ENCODE measurements around the gene ADAP1. TPM values are rescaled to one million over a fixed set of nuclear protein-coding genes. Genes with fewer than 3 reads are reported as not detected.
A peak's percentile ranks its signal among the peaks of the same experiment; 100 is the strongest.

Gene ADAP1
- total RNA-seq, 1 experiment from 2014 or later, result 31.2 TPM

GRCh38 chr7:875051-875450 is 79.4 kb downstream of the ADAP1 start:
- POLR2A ChIA-PET (ENCODE audit: unreplicated experiment), result no interaction called here
- DNase-seq, result no peak
- peaks cover 28% of the 10 kb centered on the region for H3K4me1 ChIP-seq (ENCODE audit: insufficient read depth, low read length)
- BruUV-seq (replicated peaks), result no TSS peak
- H3K9me3 ChIP-seq (ENCODE audit: low read length), result no peaks in the 10 kb centered on the region
- peaks cover 8% of the 10 kb centered on the region; the same call in 1 of the 2 replicates for H3K36me3 ChIP-seq (ENCODE audit: low read depth, low read length)
- no peak overlapping the region for H3K9ac ChIP-seq (ENCODE audit: low read length)
- H4K20me1 ChIP-seq (ENCODE audit: low read length), result peaks cover 14% of the 10 kb centered on the region; the same call in 1 of the 2 replicates
- H3K4me3 ChIP-seq (ENCODE audit: low read length), result no peak overlapping the region
- intact Hi-C loops (cut with micrococcal nuclease), result loop anchor here (10.0 kb wide), 1 partner anchor 350 kb away; no protein-coding TSS in a partner anchor
- TF ChIP-seq EZH2phosphoT487 (IDR thresholded peaks at IDR 0.05; ENCODE audit: borderline replicate concordance, low read length) (no peak), CTCF (conservative IDR thresholded peaks at IDR 0.05; ENCODE audit: low read depth, low read length) (no peak), EZH2 (IDR thresholded peaks at IDR 0.05; ENCODE audit: low read length, unreplicated experiment) (no peak)
- H3K4me2 ChIP-seq (ENCODE audit: low read length), result no peak overlapping the region
- H3F3A ChIP-seq (ENCODE audit: low read length, unreplicated experiment), result peaks cover 6% of the 10 kb centered on the region
- no peaks in the 10 kb centered on the region for H3K9me2 ChIP-seq (replicated peaks; ENCODE audit: low read length)
- H3K27me3 ChIP-seq (ENCODE audit: low read length), result no peaks in the 10 kb centered on the region
- no peak overlapping the region for H2AFZ ChIP-seq (ENCODE audit: low read length)
- CTCF ChIA-PET, result no interaction called here
- no peak for ATAC-seq
- no peak overlapping the region for H3K27ac ChIP-seq (ENCODE audit: low read length)
- H3K79me2 ChIP-seq (ENCODE audit: low read length), result peaks cover 32% of the 10 kb centered on the region

- no peak for TF ChIP-seq EZH2phosphoT487 (IDR thresholded peaks at IDR 0.05; ENCODE audit: borderline replicate concordance, low read length)
- TF ChIP-seq CTCF (conservative IDR thresholded peaks at IDR 0.05; ENCODE audit: low read depth, low read length), result no peak
- TF ChIP-seq EZH2 (IDR thresholded peaks at IDR 0.05; ENCODE audit: low read length, unreplicated experiment), result no peak
- H3K27me3 ChIP-seq (ENCODE audit: low read length), result no peaks in the 10 kb centered on the region
- no peak overlapping the region for H3K4me3 ChIP-seq (ENCODE audit: low read length)
- peaks cover 6% of the 10 kb centered on the region for H3F3A ChIP-seq (ENCODE audit: low read length, unreplicated experiment)
- H3K9me3 ChIP-seq (ENCODE audit: low read length), result no peaks in the 10 kb centered on the region
- ATAC-seq (no peak), DNase-seq (no peak)
- peak overlapping the region; percentile 29; the same call in 1 of the 2 replicates for H3K27ac ChIP-seq (ENCODE audit: low read length)
- ChIA-PET POLR2A (ENCODE audit: unreplicated experiment) (no interaction called here), CTCF (interaction anchor here (0.6 to 1.4 kb wide), 5 partner anchors 28 to 74 kb away, joined by 3 to 14 read pairs (median 5); partner anchors contain the start of gene SUN1)
- H3K9me2 ChIP-seq (replicated peaks; ENCODE audit: low read length), result no peaks in the 10 kb centered on the region
- peaks cover 8% of the 10 kb centered on the region; the same call in 1 of the 2 replicates for H3K36me3 ChIP-seq (ENCODE audit: low read depth, low read length)
- H3K79me2 ChIP-seq (ENCODE audit: low read length), result peaks cover 23% of the 10 kb centered on the region
- intact Hi-C loops (cut with micrococcal nuclease), result loop anchor here (5.0 to 10.0 kb wide), 2 partner anchors 349 to 552 kb away; no protein-coding TSS in a partner anchor
- peaks cover 22% of the 10 kb centered on the region for H3K4me1 ChIP-seq (ENCODE audit: insufficient read depth, low read length)
- H3K4me2 ChIP-seq (ENCODE audit: low read length), result no peak overlapping the region
- BruUV-seq (replicated peaks), result no TSS peak
- H3K9ac ChIP-seq (ENCODE audit: low read length), result peak overlapping the region; percentile 11; the same call in 1 of the 2 replicates
- peaks cover 13% of the 10 kb centered on the region; the same call in 1 of the 2 replicates for H4K20me1 ChIP-seq (ENCODE audit: low read length)
- peak overlapping the region; percentile 56; the same call in 1 of the 2 replicates for H2AFZ ChIP-seq (ENCODE audit: low read length)
Measured at GRCh38 chr7:874031-874749, 80.3 kb downstream of the ADAP1 start.

Measured in PC-3 (cell line).